MM.1S (cell line): ENCODE measurements around the gene MGAT4B.

ENCODE experiments used
- DNase-seq: peaks from one replicate; pipeline ENCODE4 v3.0.0-alpha.2; 2015
- H2AFZ ChIP-seq: fragments of 300-600 bp; sonication (generic); 2 replicates; pipeline ENCODE4 v1.6.0; 2016; ENCODE audit warnings: antibody characterized with exemption, low read length
- H3F3A ChIP-seq: fragments of 300-600 bp; sonication (generic); 2 replicates; pipeline ENCODE4 v1.6.1; 2016; ENCODE audit warnings: mild to moderate bottlenecking, antibody characterized with exemption, low read length, moderate library complexity, mixed read lengths; ENCODE audit not compliant: insufficient read depth
- H3K27ac ChIP-seq: fragments of 300-600 bp; sonication (generic); 2 replicates; pipeline ENCODE4 v1.5.1; 2016; ENCODE audit warnings: mild to moderate bottlenecking, low read length
- H3K27me3 ChIP-seq: fragments of 300-600 bp; sonication (generic); replicated peaks from 2 replicates; pipeline ENCODE4 v1.6.0; 2016; ENCODE audit warnings: low read length; ENCODE audit not compliant: insufficient read depth
- H3K36me3 ChIP-seq: fragments of 300-600 bp; sonication (generic); replicated peaks from 2 replicates; pipeline ENCODE4 v1.6.1; 2016; ENCODE audit warnings: mild to moderate bottlenecking, low read length, mixed read lengths; ENCODE audit not compliant: insufficient read depth
- H3K4me1 ChIP-seq: fragments of 300-600 bp; sonication (generic); 2 replicates; pipeline ENCODE4 v1.6.1; 2016; ENCODE audit warnings: low read length, mixed read lengths
- H3K4me2 ChIP-seq: fragments of 300-600 bp; sonication (generic); 2 replicates; pipeline ENCODE4 v1.6.0; 2016; ENCODE audit warnings: low read depth, low read length
- H3K4me3 ChIP-seq: fragments of 300-600 bp; sonication (generic); 2 replicates; pipeline ENCODE4 v1.5.1; 2016; ENCODE audit warnings: low read length, mixed read lengths
- H3K79me2 ChIP-seq: fragments of 300-600 bp; sonication (generic); 2 replicates; pipeline ENCODE4 v1.6.1; 2016; ENCODE audit warnings: mixed run types, low read length, mixed read lengths
- H3K9ac ChIP-seq: fragments of 300-600 bp; sonication (generic); 2 replicates; pipeline ENCODE4 v1.6.1; 2016; ENCODE audit warnings: low read length, mixed read lengths
- H3K9me2 ChIP-seq: fragments of 300-600 bp; sonication (generic); replicated peaks from 2 replicates; pipeline ENCODE4 v1.6.1; 2016; ENCODE audit warnings: mild to moderate bottlenecking, low read length, mixed read lengths; ENCODE audit not compliant: insufficient read depth
- H3K9me3 ChIP-seq: fragments of 300-600 bp; sonication (generic); replicated peaks from 2 replicates; pipeline ENCODE4 v1.6.1; 2016; ENCODE audit warnings: mild to moderate bottlenecking, low read length, mixed read lengths; ENCODE audit not compliant: insufficient read depth
- H4K20me1 ChIP-seq: fragments of 300-600 bp; sonication (generic); 2 replicates; pipeline ENCODE4 v1.6.1; 2016; ENCODE audit warnings: mild to moderate bottlenecking, low read length, moderate library complexity, mixed read lengths; ENCODE audit not compliant: insufficient read depth
- EZH2 ChIP-seq: fragments of 300-600 bp; sonication (generic); optimal IDR thresholded peaks from 2 replicates; pipeline ENCODE3; 2017; ENCODE audit warnings: low read depth, mild to moderate bottlenecking, antibody characterized with exemption, low read length, mixed read lengths
- EZH2phosphoT487 ChIP-seq: fragments of 300-600 bp; sonication (generic); IDR thresholded peaks from 2 replicates; pipeline ENCODE4 v1.6.1; 2018; ENCODE audit warnings: antibody characterized with exemption, low read length
- TF ChIP-seq, protein P1 (sequence below): fragments of 300-600 bp; sonication (generic); IDR thresholded peaks from 2 replicates; pipeline ENCODE4 v1.5.1; 2016; ENCODE audit warnings: antibody characterized with exemption, low read length, mixed read lengths

MGAT4B gene

DNA sequence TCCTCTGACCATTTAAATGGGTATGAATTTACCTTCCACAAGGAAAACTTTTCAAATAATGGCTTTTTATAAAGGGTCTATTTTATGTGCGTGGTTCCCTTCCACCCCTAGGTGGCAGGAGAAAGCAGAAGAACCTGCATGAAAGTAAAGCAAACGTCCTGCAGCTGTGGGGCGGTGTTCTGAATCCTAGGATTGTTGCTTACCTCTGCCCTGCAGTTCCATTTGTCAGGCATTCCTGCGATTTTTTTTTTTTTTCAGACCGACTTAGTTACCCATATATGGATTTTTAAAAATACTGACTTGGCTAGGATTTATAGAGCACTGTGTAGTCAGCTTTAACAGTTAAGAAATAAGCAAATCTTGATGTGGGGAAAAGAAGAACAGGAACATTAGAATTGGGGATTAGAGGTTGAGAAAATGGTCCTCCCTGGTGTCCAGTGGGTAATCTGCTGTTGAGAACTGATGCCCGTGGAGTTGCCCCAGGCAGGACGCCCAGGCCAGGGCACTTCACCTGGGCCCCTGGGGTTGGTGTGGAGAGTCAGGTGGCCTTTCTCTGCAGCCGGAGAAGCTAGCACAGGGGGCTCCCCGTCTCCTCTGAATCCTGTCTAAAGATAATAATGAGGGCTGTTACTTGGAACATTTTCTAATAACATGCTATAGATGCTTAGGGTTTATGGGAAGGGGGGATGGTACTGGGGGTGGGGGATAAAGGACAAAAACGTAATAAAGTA lies 43.3 kb downstream of the MGAT4B start:
- Histone ChIP-seq H2AFZ (no peak overlapping the region), H3K4me3 (no peak overlapping the region), H3K4me1 (peaks cover 20% of the 10 kb centered on the region; the same call in 1 of the 2 replicates), H3K4me2 (no peak overlapping the region), H3F3A (peaks cover 15% of the 10 kb centered on the region), H3K27ac (no peak overlapping the region), H3K27me3 (no peaks in the 10 kb centered on the region), H3K9me2 (no peaks in the 10 kb centered on the region), H3K9me3 (no peaks in the 10 kb centered on the region), H3K36me3 (peaks cover 6% of the 10 kb centered on the region; the same call in 1 of the 2 replicates), H4K20me1 (peaks cover 18% of the 10 kb centered on the region), H3K9ac (no peak overlapping the region), H3K79me2 (peaks cover 89% of the 10 kb centered on the region)
- DNase-seq = peak; percentile 55
- TF ChIP-seq, protein P1, sequence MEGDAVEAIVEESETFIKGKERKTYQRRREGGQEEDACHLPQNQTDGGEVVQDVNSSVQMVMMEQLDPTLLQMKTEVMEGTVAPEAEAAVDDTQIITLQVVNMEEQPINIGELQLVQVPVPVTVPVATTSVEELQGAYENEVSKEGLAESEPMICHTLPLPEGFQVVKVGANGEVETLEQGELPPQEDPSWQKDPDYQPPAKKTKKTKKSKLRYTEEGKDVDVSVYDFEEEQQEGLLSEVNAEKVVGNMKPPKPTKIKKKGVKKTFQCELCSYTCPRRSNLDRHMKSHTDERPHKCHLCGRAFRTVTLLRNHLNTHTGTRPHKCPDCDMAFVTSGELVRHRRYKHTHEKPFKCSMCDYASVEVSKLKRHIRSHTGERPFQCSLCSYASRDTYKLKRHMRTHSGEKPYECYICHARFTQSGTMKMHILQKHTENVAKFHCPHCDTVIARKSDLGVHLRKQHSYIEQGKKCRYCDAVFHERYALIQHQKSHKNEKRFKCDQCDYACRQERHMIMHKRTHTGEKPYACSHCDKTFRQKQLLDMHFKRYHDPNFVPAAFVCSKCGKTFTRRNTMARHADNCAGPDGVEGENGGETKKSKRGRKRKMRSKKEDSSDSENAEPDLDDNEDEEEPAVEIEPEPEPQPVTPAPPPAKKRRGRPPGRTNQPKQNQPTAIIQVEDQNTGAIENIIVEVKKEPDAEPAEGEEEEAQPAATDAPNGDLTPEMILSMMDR = peak; percentile 89
- TF ChIP-seq EZH2 = no peak

DNA sequence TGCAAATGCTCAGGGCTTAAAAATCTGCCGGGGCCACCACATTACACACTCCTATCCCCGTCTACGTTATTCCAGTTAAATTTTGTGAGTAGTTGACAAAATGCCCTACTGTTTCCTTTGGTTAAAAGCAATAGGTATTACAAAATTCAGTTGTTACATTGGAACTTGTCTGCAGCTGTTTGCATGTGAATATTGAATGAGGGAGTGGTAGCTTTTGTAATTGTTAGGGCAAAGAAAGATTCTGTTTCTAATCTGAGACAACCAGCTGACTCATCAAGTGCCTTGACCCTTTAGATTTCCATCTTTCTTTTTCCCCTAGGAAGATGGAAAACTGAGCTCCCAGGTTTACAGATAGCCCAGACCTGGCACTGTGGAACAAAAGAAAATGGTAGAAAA lies 43.9 kb downstream of the MGAT4B start:
- DNase-seq = no peak
- Histone ChIP-seq H3K9ac (no peak overlapping the region), H3K4me3 (no peak overlapping the region), H3K27me3 (no peaks in the 10 kb centered on the region), H4K20me1 (peaks cover 18% of the 10 kb centered on the region), H3K4me1 (peaks cover 20% of the 10 kb centered on the region; the same call in 1 of the 2 replicates), H3K4me2 (no peak overlapping the region), H3K79me2 (peaks cover 92% of the 10 kb centered on the region), H3F3A (peaks cover 15% of the 10 kb centered on the region), H2AFZ (no peak overlapping the region), H3K27ac (peak overlapping the region; percentile 9; the same call in 1 of the 2 replicates), H3K9me2 (no peaks in the 10 kb centered on the region), H3K36me3 (peaks cover 6% of the 10 kb centered on the region; the same call in 1 of the 2 replicates), H3K9me3 (no peaks in the 10 kb centered on the region)
- TF ChIP-seq EZH2phosphoT487 = no peak
- TF ChIP-seq, protein P1 = no peak
- no peak for TF ChIP-seq EZH2

DNA sequence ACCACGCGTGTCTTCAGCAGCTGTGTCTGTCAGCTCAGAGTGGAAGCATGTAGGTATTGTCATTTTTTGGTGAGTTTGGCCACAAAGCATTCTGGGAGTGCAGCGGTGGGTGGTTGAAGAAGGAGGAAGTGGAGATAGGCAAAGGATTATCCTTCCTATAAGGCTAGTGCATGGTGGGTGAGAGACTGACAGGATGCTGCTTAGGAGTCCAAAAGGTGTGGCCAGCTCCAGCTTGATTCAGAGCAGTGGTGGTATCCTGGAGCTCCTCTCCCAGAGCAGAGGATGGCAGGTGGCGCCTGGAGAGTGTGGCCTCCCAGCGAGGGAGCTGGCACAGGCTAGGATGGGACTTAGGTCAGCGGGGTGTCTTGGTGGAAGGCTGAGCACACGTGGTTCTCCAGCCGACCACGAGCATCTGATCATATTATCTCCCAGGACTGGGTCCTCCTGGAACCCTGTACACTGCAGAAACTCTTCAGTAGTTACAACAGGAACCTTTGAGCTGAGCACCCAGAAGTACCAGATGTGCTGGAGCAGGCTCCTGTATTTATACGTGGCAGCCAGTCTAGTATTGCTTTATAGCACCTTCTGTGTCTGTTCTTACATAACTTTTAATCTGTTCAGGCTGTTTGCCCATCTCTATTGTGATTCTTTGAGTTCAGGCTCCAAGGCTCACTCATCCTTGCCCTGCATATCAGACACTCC lies 44.4 kb downstream of the MGAT4B start:
- Histone ChIP-seq H3K4me2 (no peak overlapping the region), H4K20me1 (peaks cover 18% of the 10 kb centered on the region), H2AFZ (no peak overlapping the region), H3K9ac (no peak overlapping the region), H3K4me3 (no peak overlapping the region), H3K4me1 (peaks cover 20% of the 10 kb centered on the region; the same call in 1 of the 2 replicates), H3K9me2 (no peaks in the 10 kb centered on the region), H3K36me3 (peaks cover 6% of the 10 kb centered on the region; the same call in 1 of the 2 replicates), H3K79me2 (peaks cover 92% of the 10 kb centered on the region), H3F3A (peaks cover 15% of the 10 kb centered on the region), H3K27ac (peak overlapping the region; percentile 9; the same call in 1 of the 2 replicates), H3K27me3 (no peaks in the 10 kb centered on the region), H3K9me3 (no peaks in the 10 kb centered on the region)
- peak; percentile 18 for DNase-seq
- TF ChIP-seq EZH2phosphoT487 = no peak
- TF ChIP-seq, protein P1 = no peak
- TF ChIP-seq EZH2 = no peak
